Measurements from ENCODE around the gene FAM78A.
"Not testable (repeated sequence)": the region's sequence is repeated elsewhere in the genome, so short reads cannot be mapped to it uniquely, and the experiment has no call there.

Gene FAM78A

DNA sequence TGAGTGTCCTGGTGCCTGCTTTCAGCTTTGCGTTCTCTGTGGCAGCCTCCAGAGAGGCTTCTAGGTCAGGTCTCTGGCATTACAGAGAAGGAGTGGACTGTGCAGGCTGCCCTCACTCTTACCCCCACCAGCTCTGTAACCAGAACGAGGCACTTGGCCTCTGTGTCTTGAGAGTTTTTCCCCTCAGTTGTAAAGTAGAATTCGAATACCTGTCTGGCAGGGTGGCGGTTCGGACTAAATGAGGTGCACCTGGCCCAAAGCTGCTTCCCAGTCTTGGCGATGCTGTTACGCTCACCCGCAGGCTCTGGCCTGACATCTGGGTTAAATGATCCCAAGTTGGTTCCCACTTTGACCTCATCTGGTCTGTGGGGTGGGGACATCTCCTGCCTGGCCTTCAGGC lies 40.1 kb downstream of the FAM78A start:
- DNase-seq, result no peak

DNA sequence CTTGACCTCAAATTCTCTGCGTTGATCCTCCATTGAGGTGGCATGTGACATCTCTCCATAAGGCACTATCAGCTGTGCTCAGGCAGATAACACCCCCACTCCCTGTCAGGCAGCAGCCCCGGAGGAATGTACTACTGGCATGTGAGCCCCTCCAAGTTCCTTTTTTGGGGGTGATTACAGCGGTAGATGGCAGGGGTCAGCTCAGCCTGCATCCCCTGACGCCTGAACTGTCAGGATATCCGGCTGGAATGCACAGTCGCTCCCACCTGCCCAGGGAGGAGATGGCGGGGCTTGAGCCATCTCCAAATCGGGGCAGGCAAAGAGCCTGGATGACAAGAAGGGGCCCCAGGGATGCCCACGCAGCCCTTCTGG lies 40.8 kb downstream of the FAM78A start:
- DNase-seq, result no peak

GRCh38 chr9:131234799-131235479 lies 41.4 kb downstream of the FAM78A start:
- no peak for DNase-seq

- no peak for DNase-seq
Measured at GRCh38 chr9:131233995-131234394, 42.3 kb downstream of the FAM78A start.

- no peak for DNase-seq
Measured at GRCh38 chr9:131233556-131233955, 42.8 kb downstream of the FAM78A start.

DNA sequence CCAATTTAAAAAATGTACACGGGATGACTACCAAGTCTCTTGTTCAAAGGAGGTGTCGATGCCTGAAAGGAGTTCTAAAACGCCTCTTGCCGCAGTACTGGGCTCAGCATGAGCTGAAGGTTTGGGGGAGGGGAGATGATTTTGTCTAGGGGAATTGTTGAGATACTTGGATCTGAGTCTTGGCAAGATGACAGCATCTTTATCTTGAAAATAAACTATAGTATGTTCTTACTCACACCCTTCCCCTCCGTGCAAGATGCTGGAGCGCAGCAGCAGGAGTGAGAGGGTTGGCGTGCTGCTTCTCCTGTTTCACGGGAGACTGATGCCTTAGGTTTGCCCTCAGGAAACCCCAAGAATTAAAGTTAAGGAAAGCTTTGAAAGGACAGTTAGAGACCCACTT lies 47.3 kb downstream of the FAM78A start:
- DNase-seq, result no peak

- DNase-seq, result no peak
Measured at GRCh38 chr9:131227959-131228460, 48.3 kb downstream of the FAM78A start.

DNA sequence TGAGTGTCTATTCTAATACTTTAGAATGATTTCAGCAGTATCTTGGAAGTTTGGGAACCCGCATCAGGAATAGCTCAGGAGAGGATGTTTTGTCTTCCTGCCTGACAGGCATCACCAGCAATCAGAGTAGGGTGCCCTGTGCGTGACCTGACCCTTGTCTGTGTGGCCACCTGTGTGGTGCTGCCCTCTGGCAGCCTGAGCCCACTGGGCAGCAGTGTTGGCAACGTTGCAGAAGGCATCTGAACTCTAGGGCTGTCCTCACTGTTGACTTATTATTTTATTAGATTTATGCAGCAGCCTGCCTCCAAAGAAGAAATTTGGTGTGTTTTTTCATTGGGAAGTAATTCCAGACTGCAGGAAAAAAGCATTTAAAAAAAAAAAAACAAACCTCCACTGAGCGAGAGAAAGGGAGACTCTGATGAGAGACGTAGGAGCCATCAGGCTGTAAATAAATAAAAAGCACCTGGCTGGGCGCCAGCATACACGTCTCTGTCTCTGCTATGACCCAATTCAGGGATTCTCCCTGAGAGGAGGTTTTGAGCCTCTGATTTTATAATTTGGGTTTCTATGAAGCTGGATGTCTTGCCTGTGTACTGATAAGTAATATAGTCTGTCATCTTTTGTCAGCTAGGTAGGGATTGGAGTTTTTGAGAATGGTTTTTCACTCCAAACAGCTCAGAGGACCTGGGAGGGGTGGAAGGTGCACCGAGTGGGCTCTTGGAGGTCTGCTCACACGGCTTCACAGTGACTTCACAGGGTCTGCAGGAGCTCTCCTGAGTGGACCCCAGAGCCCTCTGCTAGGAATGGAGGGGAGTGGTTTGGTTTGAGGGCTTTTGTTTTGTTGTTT lies 49.0 kb downstream of the FAM78A start:
- DNase-seq, result no peak

DNA sequence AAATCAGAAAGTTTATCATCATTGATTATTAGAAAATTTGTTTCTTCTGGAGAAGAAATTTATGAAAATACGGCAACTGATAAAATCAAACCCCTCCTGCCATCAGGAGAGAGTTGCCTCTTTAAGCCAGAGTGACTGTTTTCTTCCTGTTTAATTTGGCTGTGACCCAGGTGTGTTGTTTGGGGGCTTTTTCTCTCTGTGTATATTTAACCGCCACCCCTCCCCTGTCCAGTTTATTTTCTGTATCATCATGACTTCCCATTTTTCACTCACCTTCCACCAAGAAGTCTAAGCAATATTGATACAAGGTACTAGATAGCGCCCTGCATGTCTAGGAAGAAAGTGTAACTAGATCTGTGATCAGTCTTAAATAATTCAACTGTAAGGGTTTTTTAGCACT lies 50.1 kb downstream of the FAM78A start:
- no peak for DNase-seq

GRCh38 chr9:131222460-131222859 lies 53.9 kb downstream of the FAM78A start:
- no peak for DNase-seq

DNA sequence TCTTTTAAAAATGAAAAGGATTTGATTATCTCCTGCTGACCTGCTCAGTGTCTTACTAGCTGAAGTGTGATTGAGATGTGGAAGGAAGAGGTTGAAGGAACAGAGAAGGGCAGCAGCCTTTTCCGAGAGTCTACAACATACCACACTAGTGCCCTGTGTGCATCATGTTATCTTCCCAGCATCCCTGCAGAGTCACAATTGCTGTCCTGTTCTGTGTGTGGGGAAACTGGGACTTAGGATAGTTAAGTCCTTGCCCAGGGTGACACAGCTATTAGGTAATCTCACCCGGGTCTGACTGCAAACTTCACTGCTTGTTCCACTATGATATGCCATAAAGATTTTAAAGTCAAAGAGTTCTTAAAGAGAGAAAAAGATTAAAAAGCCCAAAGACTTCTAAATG lies 55.8 kb downstream of the FAM78A start:
- DNase-seq, result no peak

DNA sequence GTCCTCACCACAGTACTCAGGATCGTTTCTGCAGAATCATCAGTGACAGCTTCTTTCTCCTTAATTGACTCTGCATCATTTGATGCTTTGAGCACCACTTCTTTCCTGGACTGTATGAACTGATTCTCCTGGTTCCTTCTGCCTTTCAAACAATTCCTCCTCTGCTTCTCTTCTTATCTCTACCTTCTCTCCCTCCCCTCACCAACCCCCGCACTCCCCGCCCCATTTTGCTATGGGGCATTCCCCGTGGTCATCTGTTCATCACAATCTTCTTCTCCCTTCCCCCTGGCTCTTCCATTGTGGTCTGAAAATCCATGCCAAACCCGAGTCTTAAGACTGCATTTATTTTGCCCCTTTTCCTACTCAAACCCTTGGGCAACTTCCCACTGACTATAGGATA lies 57.9 kb downstream of the FAM78A start:
- no peak for DNase-seq

- DNase-seq, result no peak
Measured at GRCh38 chr9:131217331-131218031, 58.8 kb downstream of the FAM78A start.

DNA sequence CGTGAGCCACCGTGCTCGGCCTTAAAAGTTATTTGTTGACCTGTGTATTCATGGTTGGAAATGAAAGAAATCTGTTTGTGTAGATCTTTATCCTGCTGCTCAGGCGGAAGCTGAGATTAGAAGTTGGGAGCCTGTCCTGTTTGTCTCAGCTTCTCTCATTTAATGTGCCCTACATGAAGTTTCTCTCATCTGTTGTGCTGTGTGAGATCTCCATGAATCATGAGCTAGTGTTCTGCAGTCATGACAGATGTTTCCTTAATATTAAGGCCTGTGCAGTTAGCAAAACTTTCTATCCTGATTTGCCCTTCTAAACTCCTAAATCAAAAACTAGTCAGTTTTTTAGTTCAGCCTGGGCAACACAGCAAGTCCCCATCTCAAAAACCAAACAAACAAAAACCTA lies 59.5 kb downstream of the FAM78A start:
- DNase-seq, result no peak

GRCh38 chr9:131214876-131215275 lies 61.4 kb downstream of the FAM78A start:
- no peak for DNase-seq

DNA sequence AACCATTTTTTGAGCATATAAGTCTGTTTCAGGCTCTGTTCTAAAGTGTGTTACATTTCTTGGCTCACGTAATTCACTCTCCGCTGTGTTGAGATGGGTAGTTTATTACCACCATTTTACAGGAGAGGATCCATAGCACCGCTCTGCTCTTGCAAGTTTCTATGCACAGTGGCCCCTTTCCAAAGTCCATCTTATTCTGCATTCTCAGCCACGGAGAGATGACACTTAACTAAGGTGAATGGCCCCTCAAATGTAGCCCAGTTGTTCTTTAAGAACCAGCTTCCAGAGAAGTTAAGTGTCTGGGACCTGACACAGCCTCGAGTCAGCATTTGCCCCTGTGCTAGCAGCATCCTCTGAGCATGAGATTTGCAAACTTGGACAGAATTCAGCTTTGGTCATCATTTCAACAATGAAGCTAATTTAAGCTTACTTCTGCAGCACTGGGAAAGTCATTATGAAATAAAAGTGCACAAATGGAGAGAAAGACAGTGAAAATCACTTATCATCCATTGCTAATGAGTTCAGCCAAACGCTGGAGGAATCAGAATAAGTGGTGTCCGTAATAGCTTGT lies 61.9 kb downstream of the FAM78A start:
- DNase-seq, result no peak

DNA sequence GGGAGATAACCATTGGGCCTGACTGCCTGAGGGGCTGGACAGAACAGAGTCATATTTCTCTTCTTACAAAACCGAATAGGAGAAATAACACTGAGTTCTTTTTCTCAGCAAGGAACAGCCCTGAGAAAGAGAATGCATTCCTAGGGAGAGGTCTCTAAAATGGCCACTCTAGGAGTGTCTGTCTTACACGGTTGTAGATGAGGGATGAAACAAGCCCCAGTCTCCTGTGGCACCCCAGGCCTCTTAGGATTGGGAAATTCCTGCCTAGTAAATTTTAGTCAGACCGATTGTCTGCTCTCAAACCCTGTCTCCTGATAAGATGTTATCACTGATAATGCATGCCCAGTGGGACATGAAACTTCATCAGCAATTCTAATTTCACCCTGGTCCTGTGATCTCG lies 64.4 kb downstream of the FAM78A start:
- not testable (repeated sequence) for DNase-seq

Measured in effector CD4-positive, alpha-beta T cell (primary cell).